AG09319 (cell line): ENCODE measurements around the gene OCIAD1.
A peak's percentile ranks its signal among the peaks of the same experiment; 100 is the strongest.

Source experiments
- DNase-seq: peaks from one replicate; pipeline ENCODE4 v3.0.0-alpha.2; 2010; ENCODE audit warnings: low read depth; ENCODE audit errors: extremely low read depth
- CTCF ChIP-seq: IDR thresholded peaks from 2 replicates; pipeline ENCODE4 v1.5.1; 2011; ENCODE audit warnings: low read depth, mild to moderate bottlenecking, inconsistent platforms, low read length, moderate library complexity

Gene OCIAD1

DNA sequence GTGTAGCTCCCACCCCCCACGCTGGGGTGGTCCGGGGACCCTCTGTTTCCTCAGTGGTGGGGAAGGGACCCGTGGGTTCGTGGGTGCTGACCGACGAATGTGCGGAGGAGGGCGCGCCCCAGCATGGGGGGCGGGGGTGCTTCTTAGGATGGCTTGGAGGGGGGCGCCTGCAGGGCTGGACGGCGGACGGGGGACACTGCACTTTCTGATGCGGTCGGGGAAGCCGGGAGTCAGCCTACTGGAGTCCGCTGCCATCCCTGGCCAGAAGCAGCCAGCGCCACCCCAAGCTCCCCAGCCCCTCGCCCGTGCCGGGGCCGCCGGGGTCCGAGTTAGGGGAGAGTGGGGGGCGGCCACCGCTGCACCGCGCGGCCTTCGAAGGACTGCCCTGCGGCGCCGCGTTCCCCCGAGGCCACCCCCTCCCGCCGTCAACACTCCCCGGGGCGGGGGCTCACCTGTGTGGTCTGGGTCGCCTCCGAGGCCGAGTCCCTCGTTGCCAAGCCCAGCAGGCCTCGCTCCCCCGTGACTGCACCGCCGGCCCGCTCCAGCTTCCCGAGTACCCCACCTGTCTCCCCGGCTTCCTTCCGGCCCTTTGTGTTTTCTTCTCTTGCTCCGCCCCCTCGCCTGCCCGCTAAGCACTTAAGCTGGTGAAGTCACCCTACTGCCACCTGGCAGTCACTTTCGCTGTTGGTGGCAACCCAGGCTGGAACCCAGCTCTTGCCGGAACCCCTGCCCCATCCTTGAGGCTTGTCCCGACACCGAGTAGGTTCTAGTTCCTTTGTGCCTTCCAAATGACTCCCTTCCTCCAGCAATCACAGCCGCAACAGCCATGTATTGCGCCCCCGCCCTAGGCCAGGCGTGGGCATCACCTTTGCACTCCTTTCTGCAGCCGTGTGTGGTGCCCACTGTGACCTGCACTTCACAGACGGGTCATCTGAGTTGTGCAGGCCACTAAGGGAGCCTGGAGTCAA lies 75.6 kb downstream of the OCIAD1 start, which contains the start of gene OCIAD2:
TSS of gene OCIAD2 (minus strand) at position 569 of the 968 bp plus-strand sequence. CDS start 2,225 bp downstream, outside the sequence.
- no peak for DNase-seq
- TF ChIP-seq CTCF: no peak; the same call in 1 of the 2 replicates

DNA sequence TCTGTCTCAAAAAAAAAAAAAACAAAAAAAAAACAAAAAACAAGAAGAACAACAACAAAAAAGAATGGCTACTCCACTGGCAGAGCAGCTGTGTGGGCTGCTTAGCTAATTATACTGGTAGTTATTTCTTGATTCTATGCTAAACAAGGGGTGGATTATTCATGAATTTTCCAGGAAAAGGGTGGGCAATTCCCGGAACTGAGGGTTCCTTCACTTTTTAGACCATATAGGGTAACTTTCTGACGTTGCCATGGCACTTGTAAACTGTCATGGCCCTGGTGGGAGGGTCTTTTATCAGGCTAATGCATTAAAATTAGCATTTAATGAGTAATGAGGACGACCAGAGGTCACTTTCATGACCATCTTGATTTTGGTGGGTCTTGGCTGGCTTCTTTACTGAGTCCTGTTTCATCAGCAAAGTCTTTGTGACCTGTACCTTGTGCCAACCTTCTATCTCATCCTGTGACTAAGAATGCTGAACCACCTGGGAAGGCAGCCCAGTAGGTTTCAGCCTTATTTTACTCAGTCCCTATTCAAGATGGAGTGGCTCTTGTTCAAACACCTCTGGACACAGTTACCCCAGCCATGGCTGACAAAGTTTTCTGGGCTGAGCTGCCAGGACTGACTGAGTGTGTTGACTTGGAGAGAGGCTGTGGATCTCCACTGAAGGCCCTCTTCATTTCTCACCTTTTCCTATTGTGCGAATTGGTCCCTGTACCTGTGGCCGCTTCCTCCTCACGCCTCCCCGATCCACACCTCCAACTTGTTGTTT lies 77.0 kb downstream of the OCIAD1 start:
- no peak for DNase-seq
- TF ChIP-seq CTCF: no peak

DNA sequence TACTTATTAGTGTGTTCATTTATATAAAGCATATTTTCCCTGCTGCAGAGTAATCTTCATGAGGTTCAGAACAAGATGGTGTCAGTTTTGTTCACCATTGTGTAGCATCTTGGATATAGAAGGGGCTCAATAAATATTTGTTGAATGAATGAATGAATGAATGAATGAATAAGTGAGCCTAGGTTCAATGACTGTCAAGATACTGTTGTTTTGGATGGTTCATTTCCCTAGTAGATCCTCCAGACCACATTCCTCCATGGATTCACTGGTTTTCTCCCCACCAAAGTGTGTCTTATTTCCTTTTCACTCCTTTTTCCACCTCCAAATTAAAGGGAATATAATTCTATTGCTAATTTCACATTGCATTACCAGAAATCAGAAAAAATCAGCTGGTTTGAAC lies 77.8 kb downstream of the OCIAD1 start:
- no peak for DNase-seq
- TF ChIP-seq CTCF: no peak

DNA sequence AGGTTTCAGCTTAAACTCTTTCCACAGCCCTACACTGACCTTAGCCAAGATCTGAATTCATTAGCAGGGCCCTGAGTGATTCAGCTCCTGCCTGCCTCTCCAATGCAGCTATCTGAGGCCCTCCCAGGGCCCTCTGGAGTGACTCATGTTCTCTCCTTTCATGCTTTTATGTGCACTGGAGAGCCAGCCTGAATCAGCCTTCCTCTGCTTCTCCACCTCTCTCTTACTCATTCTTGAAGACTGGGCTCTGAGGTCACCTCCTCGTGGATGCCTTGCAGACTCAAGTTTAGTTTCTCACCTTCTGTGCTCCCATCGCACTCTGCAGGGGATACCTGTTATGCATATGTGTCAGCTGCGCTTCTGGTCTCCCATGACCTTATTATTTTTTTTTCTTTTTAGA lies 78.8 kb downstream of the OCIAD1 start:
- peak; percentile 62 for DNase-seq
- TF ChIP-seq CTCF: no peak

- no peak for DNase-seq
- no peak for TF ChIP-seq CTCF
These were observed 79.6 kb downstream of the OCIAD1 start for GRCh38 chr4:48910511-48910910.
